ENCODE results near the gene XRN2. TPM values are rescaled to one million over a fixed set of nuclear protein-coding genes. Genes with fewer than 3 reads are reported as not detected.

XRN2 gene
- total and polyA plus RNA-seq, 2 experiments from 2014 or later, result 39.6 to 79.1 TPM

GRCh38 chr20:21279706-21280521 lies 23.2 kb upstream of the XRN2 start:
- TF ChIP-seq CTCF (IDR thresholded peaks at IDR 0.05; ENCODE audit: poor library complexity), result no peak
- TF ChIP-seq EZH2 (IDR thresholded peaks at IDR 0.05; ENCODE audit: borderline replicate concordance), result no peak
- TF ChIP-seq EZH2phosphoT487 (IDR thresholded peaks at IDR 0.05; ENCODE audit: low read depth, severe bottlenecking, unreplicated experiment), result no peak
- Histone ChIP-seq H3K4me2 (no peak overlapping the region), H3K9me2 (replicated peaks; ENCODE audit: insufficient read depth) (no peaks in the 10 kb centered on the region), H3K79me2 (no peaks in the 10 kb centered on the region), H3K27ac (no peak overlapping the region), H3K9me3 (ENCODE audit: low read depth) (no peaks in the 10 kb centered on the region), H3K4me1 (ENCODE audit: insufficient read depth) (no peaks in the 10 kb centered on the region), H2AFZ (no peak overlapping the region), H3K36me3 (replicated peaks; ENCODE audit: insufficient read depth, low read depth) (no peaks in the 10 kb centered on the region), H3K4me3 (no peak overlapping the region), H4K20me1 (ENCODE audit: insufficient read depth, poor library complexity, severe bottlenecking) (no peaks in the 10 kb centered on the region), H3K27me3 (no peaks in the 10 kb centered on the region)
- 49% methylated on average over 7 of the region's 7 CpGs for WGBS (ENCODE audit: low lambda C conversion rate, missing lambda C conversion rate)
- DNase-seq (ENCODE audit: low spot score), result no peak

GRCh38 chr20:21280522-21281016 lies 22.6 kb upstream of the XRN2 start:
- Histone ChIP-seq H3K4me1 (ENCODE audit: insufficient read depth) (no peaks in the 10 kb centered on the region), H3K36me3 (replicated peaks; ENCODE audit: insufficient read depth, low read depth) (no peaks in the 10 kb centered on the region), H3K9me2 (replicated peaks; ENCODE audit: insufficient read depth) (no peaks in the 10 kb centered on the region), H3K79me2 (no peaks in the 10 kb centered on the region), H3K4me3 (no peak overlapping the region), H3K4me2 (no peak overlapping the region), H3K9me3 (ENCODE audit: low read depth) (no peaks in the 10 kb centered on the region), H3K27ac (no peak overlapping the region), H3K27me3 (no peaks in the 10 kb centered on the region), H4K20me1 (ENCODE audit: insufficient read depth, poor library complexity, severe bottlenecking) (no peaks in the 10 kb centered on the region), H2AFZ (no peak overlapping the region)
- TF ChIP-seq CTCF (IDR thresholded peaks at IDR 0.05; ENCODE audit: poor library complexity) (no peak), EZH2phosphoT487 (IDR thresholded peaks at IDR 0.05; ENCODE audit: low read depth, severe bottlenecking, unreplicated experiment) (no peak), EZH2 (IDR thresholded peaks at IDR 0.05; ENCODE audit: borderline replicate concordance) (no peak)
- DNase-seq (ENCODE audit: low spot score), result no peak
- 78% methylated on average over 3 of the region's 3 CpGs for WGBS (ENCODE audit: low lambda C conversion rate, missing lambda C conversion rate)

- no peak for TF ChIP-seq EZH2phosphoT487 (IDR thresholded peaks at IDR 0.05; ENCODE audit: low read depth, severe bottlenecking, unreplicated experiment)
- TF ChIP-seq EZH2 (IDR thresholded peaks at IDR 0.05; ENCODE audit: borderline replicate concordance), result no peak
- TF ChIP-seq CTCF (IDR thresholded peaks at IDR 0.05; ENCODE audit: poor library complexity), result no peak
- H4K20me1 ChIP-seq (ENCODE audit: insufficient read depth, poor library complexity, severe bottlenecking), result no peaks in the 10 kb centered on the region
- H3K9me2 ChIP-seq (replicated peaks; ENCODE audit: insufficient read depth), result no peaks in the 10 kb centered on the region
- H3K9me3 ChIP-seq (ENCODE audit: low read depth), result no peaks in the 10 kb centered on the region
- H3K4me1 ChIP-seq (ENCODE audit: insufficient read depth), result no peaks in the 10 kb centered on the region
- H3K36me3 ChIP-seq (replicated peaks; ENCODE audit: insufficient read depth, low read depth), result no peaks in the 10 kb centered on the region
- H3K27ac ChIP-seq, result no peak overlapping the region
- H2AFZ ChIP-seq, result no peak overlapping the region
- H3K4me2 ChIP-seq, result no peak overlapping the region
- no peaks in the 10 kb centered on the region for H3K79me2 ChIP-seq
- no peak for DNase-seq (ENCODE audit: low spot score)
- H3K4me3 ChIP-seq, result no peak overlapping the region
- peaks cover 2% of the 10 kb centered on the region for H3K27me3 ChIP-seq
- 73% methylated on average over 4 of the region's 4 CpGs for WGBS (ENCODE audit: low lambda C conversion rate, missing lambda C conversion rate)
Measured at GRCh38 chr20:21286775-21287174, 16.4 kb upstream of the XRN2 start.

All from hepatocyte (in vitro differentiated cells).